Tibial artery (tissue), 4 donors: ENCODE data around the gene CIDEA.

Source experiments
- DNase-seq, 2 donors: peaks; one replicate each; pipeline ENCODE4 v3.0.0-alpha.2; 2019
- H3K27ac ChIP-seq, 2 donors: fragments of 200-600 bp; sonication (generic) in 1 of 2; 1 replicate in 1 of 2; 2 replicates in 1 of 2; pipeline ENCODE4 v1.5.1; 2018 to 2019; ENCODE audit warnings: mild to moderate bottlenecking in 1 of 2
- H3K27me3 ChIP-seq, 2 donors: fragments of 200-600 bp; sonication (generic) in 1 of 2; one replicate each; pipeline versions ENCODE4 v1.5.1 to v1.6.0; 2016 to 2019
- H3K36me3 ChIP-seq, 3 donors: fragments of 200-600 bp; sonication (generic) in 2 of 3; one replicate each; pipeline ENCODE4 v1.5.1; 2016 to 2019; ENCODE audit warnings: mild to moderate bottlenecking in 2 of 3
- H3K4me1 ChIP-seq, 4 donors: fragments of 200-600 bp; sonication (generic) in 2 of 4; 1 replicate in 3 of 4; 2 replicates in 1 of 4; pipeline ENCODE4 v1.5.1; 2016 to 2019
- H3K4me3 ChIP-seq, 2 donors: fragments of 200-600 bp; sonication (generic) in 1 of 2; 1 replicate in 1 of 2; 2 replicates in 1 of 2; pipeline ENCODE4 v1.5.1; 2018 to 2019; ENCODE audit warnings: mild to moderate bottlenecking in 2 of 2
- H3K9me3 ChIP-seq, 3 donors: fragments of 200-600 bp; sonication (generic) in 1 of 3; one replicate each; pipeline ENCODE4 v1.5.1; 2016 to 2019
- intact Hi-C: fragments of 100-400 bp; cut with DNase I; formaldehyde crosslinking; loops from one replicate; pipeline ENCODE4 v1.15.0; 2023; ENCODE audit warnings: low total_unique reads
- TF ChIP-seq, protein P1 (sequence below), 2 experiments: fragments of 200-600 bp in 1 of 2; fragments of 450-650 bp in 1 of 2; IDR thresholded peaks; one replicate each; pipeline ENCODE4 v1.5.1; 2017 to 2019; ENCODE audit warnings: antibody characterized with exemption in 2 of 2, mild to moderate bottlenecking in 1 of 2, moderate library complexity in 1 of 2

The CIDEA gene

GRCh38 chr18:12274793-12275192, 20.6 kb downstream of the CIDEA start:
- no peaks in the 10 kb centered on the region for H3K9me3 ChIP-seq
- TF ChIP-seq, protein P1, sequence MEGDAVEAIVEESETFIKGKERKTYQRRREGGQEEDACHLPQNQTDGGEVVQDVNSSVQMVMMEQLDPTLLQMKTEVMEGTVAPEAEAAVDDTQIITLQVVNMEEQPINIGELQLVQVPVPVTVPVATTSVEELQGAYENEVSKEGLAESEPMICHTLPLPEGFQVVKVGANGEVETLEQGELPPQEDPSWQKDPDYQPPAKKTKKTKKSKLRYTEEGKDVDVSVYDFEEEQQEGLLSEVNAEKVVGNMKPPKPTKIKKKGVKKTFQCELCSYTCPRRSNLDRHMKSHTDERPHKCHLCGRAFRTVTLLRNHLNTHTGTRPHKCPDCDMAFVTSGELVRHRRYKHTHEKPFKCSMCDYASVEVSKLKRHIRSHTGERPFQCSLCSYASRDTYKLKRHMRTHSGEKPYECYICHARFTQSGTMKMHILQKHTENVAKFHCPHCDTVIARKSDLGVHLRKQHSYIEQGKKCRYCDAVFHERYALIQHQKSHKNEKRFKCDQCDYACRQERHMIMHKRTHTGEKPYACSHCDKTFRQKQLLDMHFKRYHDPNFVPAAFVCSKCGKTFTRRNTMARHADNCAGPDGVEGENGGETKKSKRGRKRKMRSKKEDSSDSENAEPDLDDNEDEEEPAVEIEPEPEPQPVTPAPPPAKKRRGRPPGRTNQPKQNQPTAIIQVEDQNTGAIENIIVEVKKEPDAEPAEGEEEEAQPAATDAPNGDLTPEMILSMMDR (IDR thresholded peaks at IDR 0.05), result no peak
- H3K36me3 ChIP-seq, result no peaks in the 10 kb centered on the region
- H3K4me1 ChIP-seq, result peaks cover 0 to 37% (median 23%) of the 10 kb centered on the region in 4 donors
- intact Hi-C loops, result loop anchor here (5.0 to 10.0 kb wide), 2 partner anchors 33 to 380 kb away; partner anchors contain the start of genes SPIRE1 and TUBB6
- H3K4me3 ChIP-seq, result no peak overlapping the region
- no peaks in the 10 kb centered on the region for H3K27me3 ChIP-seq
- H3K27ac ChIP-seq, result no peak overlapping the region
- no peak for DNase-seq

DNA sequence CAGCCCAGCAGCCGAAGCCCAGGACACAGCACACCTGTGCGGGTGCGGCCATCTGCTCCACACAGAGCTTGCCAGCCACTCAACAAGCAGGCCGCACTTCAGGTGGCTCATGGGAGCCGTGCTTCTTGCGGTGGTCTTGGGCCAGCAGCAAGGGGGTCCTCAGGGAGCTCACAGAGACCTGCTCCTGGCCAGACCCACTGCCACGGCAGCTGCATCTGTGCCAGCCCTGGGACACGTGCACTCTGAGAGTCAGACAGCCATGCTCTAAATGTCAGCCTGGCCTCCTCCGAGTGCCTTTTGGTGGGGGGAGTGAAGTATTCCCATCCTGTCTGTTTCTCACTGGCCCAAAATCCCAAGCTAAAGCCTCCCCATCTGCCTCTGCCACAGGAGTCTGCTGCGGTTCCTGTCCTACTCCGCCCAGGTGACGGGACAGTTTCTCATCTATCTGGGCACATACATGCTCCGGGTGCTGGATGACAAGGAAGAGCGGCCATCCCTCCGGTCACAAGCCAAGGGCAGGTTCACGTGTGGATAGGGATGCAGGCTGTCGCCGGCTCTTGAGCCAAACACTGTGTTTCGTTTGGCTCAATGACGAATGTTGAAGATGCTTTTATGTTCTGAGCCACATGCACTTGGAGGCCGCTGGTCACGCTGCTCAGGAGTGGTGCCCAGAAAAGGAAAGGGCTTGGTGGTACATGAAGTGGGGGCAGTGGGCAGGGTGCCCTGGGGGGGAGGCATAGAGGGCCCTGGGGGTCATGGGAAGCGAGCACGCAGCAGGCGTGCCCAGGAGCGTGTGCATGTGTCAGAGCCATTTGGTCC, 22.8 kb downstream of the CIDEA start:
- H3K36me3 ChIP-seq, result no peaks in the 10 kb centered on the region
- DNase-seq, result peak in 1 of 2 donors; percentile 85
- no peaks in the 10 kb centered on the region for H3K27me3 ChIP-seq
- no peaks in the 10 kb centered on the region for H3K9me3 ChIP-seq
- intact Hi-C loops, result loop anchor here (10.0 kb wide), 1 partner anchor 378 kb away; the partner anchor contains the start of gene SPIRE1
- TF ChIP-seq, protein P1 (IDR thresholded peaks at IDR 0.05), result no peak
- peaks cover 0 to 50% (median 33%) of the 10 kb centered on the region in 4 donors for H3K4me1 ChIP-seq
- peak overlapping the region; percentile 98 to 100 for H3K27ac ChIP-seq
- H3K4me3 ChIP-seq, result peak overlapping the region in 1 of 2 donors; percentile 8

GRCh38 chr18:12278215-12278671, 24.1 kb downstream of the CIDEA start:
- Histone ChIP-seq H3K4me1 (peaks cover 0 to 46% (median 34%) of the 10 kb centered on the region in 4 donors), H3K27me3 (no peaks in the 10 kb centered on the region), H3K9me3 (no peaks in the 10 kb centered on the region), H3K4me3 (peak overlapping the region; percentile 52 to 62), H3K36me3 (no peaks in the 10 kb centered on the region), H3K27ac (peak overlapping the region; percentile 98 to 100)
- DNase-seq, result no peak
- intact Hi-C loops, result loop anchor here (10.0 kb wide), 1 partner anchor 377 kb away; the partner anchor contains the start of gene SPIRE1
- TF ChIP-seq, protein P1 (IDR thresholded peaks at IDR 0.05), result no peak

- intact Hi-C loops, result loop anchor here (10.0 kb wide), 1 partner anchor 376 kb away; the partner anchor contains the start of gene SPIRE1
- H3K9me3 ChIP-seq, result no peaks in the 10 kb centered on the region
- H3K36me3 ChIP-seq, result no peaks in the 10 kb centered on the region
- TF ChIP-seq, protein P1 (IDR thresholded peaks at IDR 0.05), result peak; percentile 24 to 32
- H3K27ac ChIP-seq, result peak overlapping the region; percentile 98 to 100
- no peaks in the 10 kb centered on the region for H3K27me3 ChIP-seq
- H3K4me1 ChIP-seq, result peaks cover 0 to 46% (median 34%) of the 10 kb centered on the region in 4 donors
- DNase-seq, result peak; percentile 90 to 97
- peak overlapping the region; percentile 52 to 62 for H3K4me3 ChIP-seq
Observed at GRCh38 chr18:12278741-12279682, 24.9 kb downstream of the CIDEA start.
